Right lobe of liver (tissue), 6 donors: ENCODE measurements around the gene ATP2B1. TPM values are rescaled to one million over a fixed set of nuclear protein-coding genes. Genes with fewer than 3 reads are reported as not detected.

Experiments used
- ATAC-seq, 4 donors: fragments of 200-7000 bp; cut with Tn5 transposase; one replicate each; pipeline ENCODE4 v1.9.1; 2020; ENCODE audit warnings: mild to moderate bottlenecking in 4 of 4, moderate library complexity in 4 of 4
- DNase-seq, 3 donors: peaks; one replicate each; pipeline ENCODE4 v3.0.0-alpha.2; 2020
- H3K27ac ChIP-seq, 3 donors: fragments of 200-600 bp; one replicate each; pipeline ENCODE4 v1.8.0; 2022
- H3K27me3 ChIP-seq, 2 donors: fragments of 200-600 bp; one replicate each; pipeline ENCODE4 v1.8.0; 2022
- H3K36me3 ChIP-seq, 4 donors: fragments of 200-600 bp; sonication (generic) in 1 of 4; one replicate each; pipeline versions ENCODE4 v1.5.1 to v1.8.0; 2017 to 2022; ENCODE audit warnings: control low read depth in 1 of 4
- H3K4me1 ChIP-seq, 4 donors: fragments of 200-600 bp; sonication (generic) in 1 of 4; one replicate each; pipeline versions ENCODE4 v1.5.1 to v1.8.0; 2017 to 2022; ENCODE audit warnings: control low read depth in 1 of 4
- H3K4me3 ChIP-seq, 3 donors: fragments of 200-600 bp; one replicate each; pipeline ENCODE4 v1.8.0; 2022
- H3K9me3 ChIP-seq, 4 donors: fragments of 200-600 bp; sonication (generic) in 1 of 4; one replicate each; pipeline versions ENCODE4 v1.5.1 to v1.8.0; 2017 to 2022; ENCODE audit warnings: control low read depth in 1 of 4
- POLR2A ChIP-seq: fragments of 450-650 bp; IDR thresholded peaks from one replicate; pipeline ENCODE4 v1.6.1; 2017; ENCODE audit warnings: antibody characterized with exemption, mild to moderate bottlenecking
- WGBS: methylation state at CpG from one replicate; pipeline ENCODE4 v1.1.6; 2018; ENCODE audit warnings: low coverage, low lambda C conversion rate; ENCODE audit not compliant: insufficient coverage; ENCODE audit errors: missing lambda C conversion rate; 5-methylcytosine and 5-hydroxymethylcytosine counted together
- intact Hi-C, 2 donors: fragments of 100-400 bp; cut with DNase I; formaldehyde crosslinking; loops; one replicate each; pipeline versions ENCODE4 v1.11.2 to v1.14.1; 2022
- total RNA-seq, 6 experiments: library from RNA; depleted of rRNA in 2 of 6; stranded (reverse); fragments of >200 nt in 2 of 6; fragmentation: NEBNext Ultra II Directional in 3 of 6; extraction: Animal tissue kit (Norgen Biotek cat#: 25700) in 3 of 6; gene quantifications; one replicate each; pipeline versions ENCODE4 v1.1.0 to v1.2.4, GENCODE V29; 2016 to 2023
- TF ChIP-seq, protein P1 (sequence below), 4 donors: fragments of 200-600 bp in 3 of 4; fragments of 450-650 bp in 1 of 4; IDR thresholded peaks; one replicate each; pipeline versions ENCODE4 v1.5.1 to v1.8.0; 2016 to 2022; ENCODE audit warnings: antibody characterized with exemption in 4 of 4, mild to moderate bottlenecking in 2 of 4
- donor health status: DM: no; HTN: yes; CAD: no.
- donor health status: DM: no; HTN: no; CAD: no.
- donor health status: DM: no; HTN: no; CAD: no.
- donor health status: DM: no; HTN: yes; CAD: no.
- donor health status: DM: no; HTN: yes; CAD: no.

The ATP2B1 gene
- total RNA-seq, 6 experiments from 2014 or later, result 10.4 to 23.9 (median 17.6) TPM

DNA sequence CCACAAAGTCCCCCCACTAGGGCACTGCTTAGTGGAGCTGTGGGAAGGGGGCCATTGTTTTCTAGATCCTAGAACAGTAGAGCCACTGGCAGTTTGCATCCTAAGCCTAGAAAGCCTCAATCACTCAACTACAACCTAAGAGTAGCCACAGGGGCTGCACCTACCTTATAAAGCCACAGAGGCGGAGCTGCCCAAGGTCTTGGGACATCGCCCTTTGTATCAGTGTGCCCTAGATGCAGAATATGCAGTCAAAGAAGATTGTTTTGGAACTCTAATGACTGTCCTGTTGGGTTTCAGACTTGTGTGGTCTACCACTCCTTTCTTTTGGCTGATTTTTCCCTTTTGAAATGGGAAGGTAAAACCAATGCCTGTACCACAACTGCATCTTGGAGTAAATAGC lies 59.5 kb downstream of the ATP2B1 start:
- no peak overlapping the region for H3K4me3 ChIP-seq
- no peaks in the 10 kb centered on the region for H3K9me3 ChIP-seq
- TF ChIP-seq POLR2A, result no peak
- TF ChIP-seq, protein P1, sequence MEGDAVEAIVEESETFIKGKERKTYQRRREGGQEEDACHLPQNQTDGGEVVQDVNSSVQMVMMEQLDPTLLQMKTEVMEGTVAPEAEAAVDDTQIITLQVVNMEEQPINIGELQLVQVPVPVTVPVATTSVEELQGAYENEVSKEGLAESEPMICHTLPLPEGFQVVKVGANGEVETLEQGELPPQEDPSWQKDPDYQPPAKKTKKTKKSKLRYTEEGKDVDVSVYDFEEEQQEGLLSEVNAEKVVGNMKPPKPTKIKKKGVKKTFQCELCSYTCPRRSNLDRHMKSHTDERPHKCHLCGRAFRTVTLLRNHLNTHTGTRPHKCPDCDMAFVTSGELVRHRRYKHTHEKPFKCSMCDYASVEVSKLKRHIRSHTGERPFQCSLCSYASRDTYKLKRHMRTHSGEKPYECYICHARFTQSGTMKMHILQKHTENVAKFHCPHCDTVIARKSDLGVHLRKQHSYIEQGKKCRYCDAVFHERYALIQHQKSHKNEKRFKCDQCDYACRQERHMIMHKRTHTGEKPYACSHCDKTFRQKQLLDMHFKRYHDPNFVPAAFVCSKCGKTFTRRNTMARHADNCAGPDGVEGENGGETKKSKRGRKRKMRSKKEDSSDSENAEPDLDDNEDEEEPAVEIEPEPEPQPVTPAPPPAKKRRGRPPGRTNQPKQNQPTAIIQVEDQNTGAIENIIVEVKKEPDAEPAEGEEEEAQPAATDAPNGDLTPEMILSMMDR (IDR thresholded peaks at IDR 0.05), result no peak
- intact Hi-C loops, result no loop called here
- peaks cover 0 to 10% (median 2%) of the 10 kb centered on the region in 4 donors for H3K4me1 ChIP-seq
- 100% methylated on average over 1 of the region's 2 CpGs for WGBS
- DNase-seq (no peak), ATAC-seq (no peak)
- H3K36me3 ChIP-seq, result no peaks in the 10 kb centered on the region
- no peak overlapping the region for H3K27ac ChIP-seq
- no peaks in the 10 kb centered on the region for H3K27me3 ChIP-seq

DNA sequence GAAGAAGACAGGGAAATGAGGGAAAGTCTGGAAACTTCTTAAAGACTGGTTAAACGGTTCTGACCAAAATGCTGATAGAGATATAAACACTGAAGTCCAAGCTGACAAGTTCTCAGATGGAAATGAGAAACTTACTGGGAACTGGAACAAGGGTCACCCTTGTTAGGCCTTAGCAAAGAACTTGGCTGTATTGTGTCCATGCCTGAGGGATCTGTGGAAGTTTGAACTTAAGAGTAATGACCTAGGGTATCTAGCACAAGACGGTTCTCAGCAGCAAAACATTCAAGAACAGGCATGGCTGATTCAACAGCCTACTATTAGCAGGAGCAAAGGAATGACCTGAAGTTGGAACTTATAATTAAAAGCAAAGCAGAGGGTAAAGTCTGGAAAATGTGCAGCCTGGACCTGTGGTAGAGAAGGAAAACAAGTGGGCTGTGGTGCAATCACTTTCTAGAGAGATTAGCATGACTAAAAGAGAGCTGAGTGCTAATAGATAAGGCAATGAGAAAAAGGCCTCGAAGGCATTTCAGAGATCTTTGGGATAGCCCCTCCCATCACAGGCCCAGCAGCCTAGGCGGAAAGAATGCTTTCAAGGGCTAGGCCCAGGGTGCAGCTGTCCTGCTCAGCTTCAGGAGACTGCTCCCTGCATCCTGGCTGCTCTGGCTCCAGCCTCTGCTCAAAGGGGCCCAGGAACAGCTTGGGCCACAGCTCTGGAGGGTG lies 60.3 kb downstream of the ATP2B1 start:
- Histone ChIP-seq H3K4me1 (peaks cover 0 to 10% (median 2%) of the 10 kb centered on the region in 4 donors), H3K27me3 (no peaks in the 10 kb centered on the region), H3K9me3 (no peaks in the 10 kb centered on the region), H3K36me3 (no peaks in the 10 kb centered on the region), H3K27ac (no peak overlapping the region), H3K4me3 (no peak overlapping the region)
- intact Hi-C loops, result no loop called here
- DNase-seq, result no peak
- TF ChIP-seq, protein P1 (IDR thresholded peaks at IDR 0.05), result no peak
- no peak for TF ChIP-seq POLR2A
- ATAC-seq, result peak in 3 of 4 donors; percentile 44 to 75 (median 60)
- WGBS, result 54% methylated on average over 4 of the region's 4 CpGs

DNA sequence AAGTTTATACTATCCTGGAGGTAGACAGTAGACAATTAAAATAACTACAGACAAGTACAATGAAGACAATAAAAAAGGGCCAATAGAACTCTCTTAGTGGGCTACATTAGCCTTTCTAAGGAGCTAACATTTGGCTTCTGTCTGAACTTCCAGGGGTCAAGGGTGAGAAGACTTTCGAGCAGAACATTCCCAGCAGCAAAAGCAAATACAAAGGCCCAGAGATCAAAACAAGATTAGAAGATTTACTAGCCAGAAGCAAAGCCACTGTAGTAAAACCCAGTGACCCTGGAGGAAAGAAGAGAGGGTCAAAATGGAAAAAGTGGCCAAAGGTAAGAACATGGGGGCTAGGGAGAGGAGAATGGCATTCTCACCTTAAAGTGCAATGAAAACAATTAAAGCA lies 63.2 kb downstream of the ATP2B1 start:
- Histone ChIP-seq H3K4me3 (no peak overlapping the region), H3K9me3 (no peaks in the 10 kb centered on the region), H3K27ac (no peak overlapping the region), H3K4me1 (peaks cover 0 to 10% (median 2%) of the 10 kb centered on the region in 4 donors), H3K27me3 (no peaks in the 10 kb centered on the region), H3K36me3 (no peaks in the 10 kb centered on the region)
- 17% methylated on average over 1 of the region's 1 CpG for WGBS
- ATAC-seq (peak; percentile 40 to 75 (median 44)), DNase-seq (no peak)
- no peak for TF ChIP-seq POLR2A
- TF ChIP-seq, protein P1 (IDR thresholded peaks at IDR 0.05), result no peak
- intact Hi-C loops, result no loop called here

DNA sequence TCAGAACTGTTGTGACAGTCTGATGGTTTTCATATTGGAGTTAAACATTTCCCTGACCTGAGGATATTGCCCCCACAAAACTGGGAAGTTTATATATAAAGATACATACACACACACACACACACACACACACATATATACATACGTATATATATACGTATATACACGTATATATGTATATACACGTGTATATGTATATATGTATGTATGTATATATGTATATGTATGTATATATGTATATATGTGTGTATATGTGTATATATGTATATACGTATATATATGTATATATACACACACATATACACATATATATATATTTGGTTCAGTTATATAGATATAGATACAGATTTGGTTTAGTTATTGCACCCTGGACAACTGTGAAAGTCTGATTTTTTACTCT lies 65.7 kb downstream of the ATP2B1 start:
- Histone ChIP-seq H3K27me3 (no peaks in the 10 kb centered on the region), H3K9me3 (no peaks in the 10 kb centered on the region), H3K36me3 (no peaks in the 10 kb centered on the region), H3K4me1 (peaks cover 0 to 10% (median 2%) of the 10 kb centered on the region in 4 donors), H3K4me3 (no peak overlapping the region), H3K27ac (no peak overlapping the region)
- ATAC-seq, result no peak
- intact Hi-C loops, result no loop called here
- DNase-seq, result no peak
- TF ChIP-seq, protein P1 (IDR thresholded peaks at IDR 0.05), result no peak
- TF ChIP-seq POLR2A, result no peak
- 65% methylated on average over 4 of the region's 5 CpGs for WGBS
